ENCODE measurements around the gene ORAI2. TPM values are rescaled to one million over a fixed set of nuclear protein-coding genes. Genes with fewer than 3 reads are reported as not detected.
"Not testable (repeated sequence)": the region's sequence is repeated elsewhere in the genome, so short reads cannot be mapped to it uniquely, and the experiment has no call there.

The ORAI2 gene
- total and polyA plus RNA-seq, 2 donors (not counting 1 experiment from before 2014, with no cell fraction given), result 20.3 to 26.6 TPM

DNA sequence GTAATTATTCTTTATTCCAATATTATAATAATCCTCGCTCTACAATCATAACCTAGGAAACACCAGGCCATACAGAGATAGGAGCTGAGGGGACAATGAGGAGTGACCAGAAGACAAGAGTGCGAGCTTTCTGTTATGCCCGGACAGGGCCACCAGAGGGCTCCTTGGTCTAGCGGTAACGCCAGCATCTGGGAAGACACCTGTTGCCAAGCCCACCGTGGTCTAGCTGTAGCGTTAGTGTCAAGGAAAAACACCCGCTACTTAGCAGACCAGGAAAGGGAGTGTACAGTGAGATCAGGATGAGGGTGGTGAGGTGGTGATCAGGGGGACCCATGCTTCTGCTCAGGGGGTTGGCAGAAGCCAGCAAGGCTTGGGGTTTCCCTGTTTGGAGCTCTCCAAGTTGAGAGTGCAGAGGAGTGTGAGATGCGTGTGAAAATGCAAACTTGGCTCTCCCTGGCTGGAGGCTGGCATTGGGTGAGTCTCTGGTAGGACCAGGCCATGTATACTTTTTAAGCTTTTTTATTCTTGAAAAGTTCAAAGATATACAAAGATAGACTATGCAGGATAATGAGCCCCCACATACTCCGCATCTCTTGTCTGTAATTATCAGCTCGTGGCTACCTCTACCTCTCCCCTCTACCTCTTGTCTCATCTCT is 46.7 kb downstream of the ORAI2 start:
- not testable (repeated sequence) for H3K4me3 ChIP-seq (replicated peaks in 1 of 4; ENCODE audit: control extremely low read depth in 1 of 4, insufficient read depth in 1 of 4, low read depth in 3 of 4, low read length in 4 of 4); H3K9me3 ChIP-seq (ENCODE audit: control insufficient read depth, insufficient read depth, low read depth, low read length); H3K27me3 ChIP-seq (ENCODE audit: control insufficient read depth, insufficient read depth, low read length); H3K9ac ChIP-seq (ENCODE audit: insufficient read depth, low read length); H3K36me3 ChIP-seq (ENCODE audit: control insufficient read depth, insufficient read depth, low read length); DNase-seq (ENCODE audit: low read depth in 2 of 2); H3K4me2 ChIP-seq (ENCODE audit: extremely low read depth, insufficient read depth, low read length); H4K20me1 ChIP-seq (ENCODE audit: control insufficient read depth, extremely low read depth, insufficient read depth, low read length); H3K27ac ChIP-seq (ENCODE audit: insufficient read depth, low read length); H3K79me2 ChIP-seq (ENCODE audit: control insufficient read depth, insufficient read depth, low read length); H3K4me1 ChIP-seq (ENCODE audit: control insufficient read depth, extremely low read depth, insufficient read depth, low read length); H2AFZ ChIP-seq (ENCODE audit: low read length)
- TF ChIP-seq, protein P1, sequence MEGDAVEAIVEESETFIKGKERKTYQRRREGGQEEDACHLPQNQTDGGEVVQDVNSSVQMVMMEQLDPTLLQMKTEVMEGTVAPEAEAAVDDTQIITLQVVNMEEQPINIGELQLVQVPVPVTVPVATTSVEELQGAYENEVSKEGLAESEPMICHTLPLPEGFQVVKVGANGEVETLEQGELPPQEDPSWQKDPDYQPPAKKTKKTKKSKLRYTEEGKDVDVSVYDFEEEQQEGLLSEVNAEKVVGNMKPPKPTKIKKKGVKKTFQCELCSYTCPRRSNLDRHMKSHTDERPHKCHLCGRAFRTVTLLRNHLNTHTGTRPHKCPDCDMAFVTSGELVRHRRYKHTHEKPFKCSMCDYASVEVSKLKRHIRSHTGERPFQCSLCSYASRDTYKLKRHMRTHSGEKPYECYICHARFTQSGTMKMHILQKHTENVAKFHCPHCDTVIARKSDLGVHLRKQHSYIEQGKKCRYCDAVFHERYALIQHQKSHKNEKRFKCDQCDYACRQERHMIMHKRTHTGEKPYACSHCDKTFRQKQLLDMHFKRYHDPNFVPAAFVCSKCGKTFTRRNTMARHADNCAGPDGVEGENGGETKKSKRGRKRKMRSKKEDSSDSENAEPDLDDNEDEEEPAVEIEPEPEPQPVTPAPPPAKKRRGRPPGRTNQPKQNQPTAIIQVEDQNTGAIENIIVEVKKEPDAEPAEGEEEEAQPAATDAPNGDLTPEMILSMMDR (conservative IDR thresholded peaks at IDR 0.05 in 1 of 2, IDR thresholded peaks at IDR 0.05 in 1 of 2; ENCODE audit: low read depth in 1 of 2, low read length in 2 of 2), result peak; percentile 11 to 32

DNA sequence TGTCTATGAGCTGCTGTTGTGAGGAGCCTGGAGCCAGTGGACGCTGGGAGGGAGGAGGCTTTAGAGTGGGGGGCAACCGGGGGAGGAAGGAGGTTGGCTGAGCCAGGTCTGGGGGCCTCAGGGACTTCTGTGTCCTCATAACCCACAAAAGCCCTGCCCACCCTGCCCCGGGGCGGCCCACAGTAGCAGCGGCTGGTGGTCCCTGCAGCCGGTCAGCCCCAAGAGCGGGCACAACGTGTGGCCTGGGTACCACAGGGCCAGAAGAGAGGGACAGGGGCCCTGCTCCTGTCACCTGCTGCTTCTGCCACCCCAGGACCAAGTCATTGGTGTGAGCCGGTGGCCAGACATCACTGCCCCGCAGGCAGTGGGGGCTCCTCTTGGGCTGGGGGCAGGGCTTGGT is 48.6 kb downstream of the ORAI2 start:
- not testable (repeated sequence) for H3K27me3 ChIP-seq (ENCODE audit: control insufficient read depth, insufficient read depth, low read length); H3K4me2 ChIP-seq (ENCODE audit: extremely low read depth, insufficient read depth, low read length); H3K27ac ChIP-seq (ENCODE audit: insufficient read depth, low read length); H4K20me1 ChIP-seq (ENCODE audit: control insufficient read depth, extremely low read depth, insufficient read depth, low read length); H3K4me1 ChIP-seq (ENCODE audit: control insufficient read depth, extremely low read depth, insufficient read depth, low read length); DNase-seq (ENCODE audit: low read depth in 2 of 2); H2AFZ ChIP-seq (ENCODE audit: low read length); H3K36me3 ChIP-seq (ENCODE audit: control insufficient read depth, insufficient read depth, low read length); H3K9me3 ChIP-seq (ENCODE audit: control insufficient read depth, insufficient read depth, low read depth, low read length); H3K4me3 ChIP-seq (replicated peaks in 1 of 4; ENCODE audit: control extremely low read depth in 1 of 4, insufficient read depth in 1 of 4, low read depth in 3 of 4, low read length in 4 of 4); H3K9ac ChIP-seq (ENCODE audit: insufficient read depth, low read length); H3K79me2 ChIP-seq (ENCODE audit: control insufficient read depth, insufficient read depth, low read length)

DNA sequence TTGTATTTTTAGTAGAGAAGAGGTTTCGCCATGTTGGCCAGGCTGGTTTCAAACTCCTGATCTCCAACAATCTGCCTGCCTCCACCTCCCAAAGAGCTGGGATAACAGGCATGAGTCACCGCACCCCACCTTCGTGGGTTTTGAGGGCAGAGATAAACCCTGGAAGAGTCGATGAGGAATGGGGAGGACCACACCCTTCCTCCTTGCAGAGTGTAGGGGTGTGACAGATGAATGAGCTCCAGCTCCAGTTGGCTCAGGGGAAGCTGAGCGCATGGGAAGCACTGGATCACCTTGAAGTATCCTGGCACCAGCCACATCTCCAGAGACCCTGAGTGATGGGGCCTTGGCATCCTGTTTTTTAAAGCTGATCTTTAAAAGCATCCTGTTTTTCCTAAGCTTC is 50.9 kb downstream of the ORAI2 start:
- H3K9me3 ChIP-seq (ENCODE audit: control insufficient read depth, insufficient read depth, low read depth, low read length); H3K27ac ChIP-seq (ENCODE audit: insufficient read depth, low read length); H3K27me3 ChIP-seq (ENCODE audit: control insufficient read depth, insufficient read depth, low read length); H3K4me3 ChIP-seq (replicated peaks in 1 of 4; ENCODE audit: control extremely low read depth in 1 of 4, insufficient read depth in 1 of 4, low read depth in 3 of 4, low read length in 4 of 4); DNase-seq (ENCODE audit: low read depth in 2 of 2); H3K4me1 ChIP-seq (ENCODE audit: control insufficient read depth, extremely low read depth, insufficient read depth, low read length); H3K79me2 ChIP-seq (ENCODE audit: control insufficient read depth, insufficient read depth, low read length); H3K9ac ChIP-seq (ENCODE audit: insufficient read depth, low read length); H2AFZ ChIP-seq (ENCODE audit: low read length); H4K20me1 ChIP-seq (ENCODE audit: control insufficient read depth, extremely low read depth, insufficient read depth, low read length); H3K4me2 ChIP-seq (ENCODE audit: extremely low read depth, insufficient read depth, low read length); H3K36me3 ChIP-seq (ENCODE audit: control insufficient read depth, insufficient read depth, low read length): not testable (repeated sequence)

DNA sequence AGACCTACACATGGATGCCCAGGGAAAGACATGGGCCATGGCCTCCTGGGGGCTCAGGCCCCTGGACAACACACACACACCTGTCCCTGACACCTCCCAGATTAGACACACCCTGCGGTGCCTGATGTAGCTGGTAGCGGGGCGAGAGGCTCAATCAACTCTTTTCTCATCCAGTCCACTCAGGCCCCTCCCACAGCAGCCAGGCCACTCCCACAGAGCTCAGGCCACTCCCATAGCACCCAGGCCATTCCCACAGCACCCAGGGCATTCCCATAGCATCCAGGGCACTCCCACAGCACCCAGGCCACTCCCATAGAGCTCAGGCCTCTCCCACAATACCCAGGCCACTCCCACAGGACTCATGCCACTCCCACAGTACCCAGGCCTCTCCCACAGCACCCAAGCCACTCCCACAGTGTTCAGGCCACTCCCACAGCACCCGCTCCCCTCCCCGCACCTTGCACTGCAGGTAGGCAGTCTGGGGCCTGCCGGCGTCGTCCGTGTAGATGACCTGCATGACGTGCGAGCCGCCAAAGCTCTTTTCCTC is 57.2 kb downstream of the ORAI2 start:
- not testable (repeated sequence) for H3K4me3 ChIP-seq (replicated peaks in 1 of 4; ENCODE audit: control extremely low read depth in 1 of 4, insufficient read depth in 1 of 4, low read depth in 3 of 4, low read length in 4 of 4); H3K27ac ChIP-seq (ENCODE audit: insufficient read depth, low read length); H3K36me3 ChIP-seq (ENCODE audit: control insufficient read depth, insufficient read depth, low read length); H4K20me1 ChIP-seq (ENCODE audit: control insufficient read depth, extremely low read depth, insufficient read depth, low read length); H3K9me3 ChIP-seq (ENCODE audit: control insufficient read depth, insufficient read depth, low read depth, low read length); H3K4me1 ChIP-seq (ENCODE audit: control insufficient read depth, extremely low read depth, insufficient read depth, low read length); H3K27me3 ChIP-seq (ENCODE audit: control insufficient read depth, insufficient read depth, low read length); H3K4me2 ChIP-seq (ENCODE audit: extremely low read depth, insufficient read depth, low read length); H3K9ac ChIP-seq (ENCODE audit: insufficient read depth, low read length); H3K79me2 ChIP-seq (ENCODE audit: control insufficient read depth, insufficient read depth, low read length); H2AFZ ChIP-seq (ENCODE audit: low read length); DNase-seq (ENCODE audit: low read depth in 2 of 2)

DNA sequence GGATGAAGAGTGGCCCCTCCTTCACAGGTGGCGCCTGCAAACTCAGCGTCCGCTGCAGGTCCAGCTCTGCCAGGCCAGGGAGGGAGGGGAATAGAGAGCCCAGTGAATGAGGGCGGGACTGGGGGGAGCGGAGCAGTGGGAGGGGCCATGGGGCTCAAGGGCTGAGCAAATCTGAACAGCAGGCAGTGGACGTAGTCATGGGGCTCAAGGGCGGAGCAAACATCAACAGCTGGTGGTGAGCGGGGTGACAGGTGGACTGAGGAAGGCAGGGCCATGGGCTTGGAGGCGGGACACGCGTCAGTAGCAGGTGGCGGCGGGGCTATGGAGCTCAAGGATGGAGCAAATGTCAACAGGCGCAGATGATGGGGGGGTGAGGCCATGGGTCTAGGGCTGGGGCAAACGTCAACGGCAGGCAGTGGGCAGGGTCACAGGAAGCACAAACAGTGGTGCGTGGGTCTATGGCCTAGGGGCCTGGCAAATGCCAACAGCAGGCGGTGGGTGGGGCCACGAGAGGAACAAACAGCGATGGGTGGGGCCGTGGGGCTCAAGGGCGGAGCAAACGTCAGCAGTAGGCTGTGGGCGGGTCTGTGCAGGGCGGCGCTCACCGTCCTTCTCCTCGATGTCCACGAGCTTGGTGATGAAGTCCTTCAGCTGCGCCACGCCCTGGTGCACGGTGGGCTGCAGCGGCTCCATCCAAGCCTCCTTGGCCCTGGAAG is 60.0 kb downstream of the ORAI2 start:
- H3K27ac ChIP-seq (ENCODE audit: insufficient read depth, low read length); H3K4me3 ChIP-seq (replicated peaks in 1 of 4; ENCODE audit: control extremely low read depth in 1 of 4, insufficient read depth in 1 of 4, low read depth in 3 of 4, low read length in 4 of 4); H4K20me1 ChIP-seq (ENCODE audit: control insufficient read depth, extremely low read depth, insufficient read depth, low read length); DNase-seq (ENCODE audit: low read depth in 2 of 2); H3K36me3 ChIP-seq (ENCODE audit: control insufficient read depth, insufficient read depth, low read length); H2AFZ ChIP-seq (ENCODE audit: low read length); H3K9ac ChIP-seq (ENCODE audit: insufficient read depth, low read length); H3K4me1 ChIP-seq (ENCODE audit: control insufficient read depth, extremely low read depth, insufficient read depth, low read length); H3K27me3 ChIP-seq (ENCODE audit: control insufficient read depth, insufficient read depth, low read length); H3K4me2 ChIP-seq (ENCODE audit: extremely low read depth, insufficient read depth, low read length); H3K79me2 ChIP-seq (ENCODE audit: control insufficient read depth, insufficient read depth, low read length); H3K9me3 ChIP-seq (ENCODE audit: control insufficient read depth, insufficient read depth, low read depth, low read length): not testable (repeated sequence)

DNA sequence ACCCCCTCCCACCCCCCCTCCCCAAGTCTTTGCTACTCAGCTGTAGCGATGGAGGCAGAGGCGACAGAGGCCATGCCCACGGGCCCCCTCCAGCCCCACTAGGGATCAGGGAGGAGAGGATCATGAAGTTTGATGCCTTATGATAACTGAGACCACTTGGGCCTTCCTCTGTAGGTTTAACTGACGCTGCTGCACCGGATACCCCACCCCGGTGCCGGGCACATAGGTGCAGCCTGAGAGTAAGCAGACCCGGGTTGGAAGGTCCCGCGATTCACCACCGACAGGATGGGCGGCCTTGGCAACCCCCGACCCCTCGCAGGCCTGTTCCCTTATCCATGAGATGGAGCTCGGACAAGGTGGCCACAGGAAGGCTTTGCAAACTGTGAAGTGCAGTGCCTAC is 60.7 kb downstream of the ORAI2 start:
- H4K20me1 ChIP-seq (ENCODE audit: control insufficient read depth, extremely low read depth, insufficient read depth, low read length); DNase-seq (ENCODE audit: low read depth in 2 of 2); H3K4me1 ChIP-seq (ENCODE audit: control insufficient read depth, extremely low read depth, insufficient read depth, low read length); H3K79me2 ChIP-seq (ENCODE audit: control insufficient read depth, insufficient read depth, low read length); H3K4me3 ChIP-seq (replicated peaks in 1 of 4; ENCODE audit: control extremely low read depth in 1 of 4, insufficient read depth in 1 of 4, low read depth in 3 of 4, low read length in 4 of 4); H3K36me3 ChIP-seq (ENCODE audit: control insufficient read depth, insufficient read depth, low read length); H3K4me2 ChIP-seq (ENCODE audit: extremely low read depth, insufficient read depth, low read length); H2AFZ ChIP-seq (ENCODE audit: low read length); H3K9ac ChIP-seq (ENCODE audit: insufficient read depth, low read length); H3K9me3 ChIP-seq (ENCODE audit: control insufficient read depth, insufficient read depth, low read depth, low read length); H3K27me3 ChIP-seq (ENCODE audit: control insufficient read depth, insufficient read depth, low read length); H3K27ac ChIP-seq (ENCODE audit: insufficient read depth, low read length): not testable (repeated sequence)
